Amygdala (tissue), 56 donors: Measurements from ENCODE around the gene GOLGA6L7.
"Not testable (repeated sequence)": the region's sequence is repeated elsewhere in the genome, so short reads cannot be mapped to it uniquely, and the experiment has no call there.

Experiments
- DNase-seq, 56 donors: peaks; one replicate each; lab custom pipeline; 2025; lab: John Stamatoyannopoulos, UW

The GOLGA6L7 gene

GRCh38 chr15:28848521-28848920 lies at the start of gene GOLGA6L7:
Gene GOLGA6L7, minus strand, starts transcription at chr15:28848644. Its CDS starts 95 bp downstream, at chr15:28848549.
- DNase-seq, result peak in 1 of 56 donors; percentile 12

DNA sequence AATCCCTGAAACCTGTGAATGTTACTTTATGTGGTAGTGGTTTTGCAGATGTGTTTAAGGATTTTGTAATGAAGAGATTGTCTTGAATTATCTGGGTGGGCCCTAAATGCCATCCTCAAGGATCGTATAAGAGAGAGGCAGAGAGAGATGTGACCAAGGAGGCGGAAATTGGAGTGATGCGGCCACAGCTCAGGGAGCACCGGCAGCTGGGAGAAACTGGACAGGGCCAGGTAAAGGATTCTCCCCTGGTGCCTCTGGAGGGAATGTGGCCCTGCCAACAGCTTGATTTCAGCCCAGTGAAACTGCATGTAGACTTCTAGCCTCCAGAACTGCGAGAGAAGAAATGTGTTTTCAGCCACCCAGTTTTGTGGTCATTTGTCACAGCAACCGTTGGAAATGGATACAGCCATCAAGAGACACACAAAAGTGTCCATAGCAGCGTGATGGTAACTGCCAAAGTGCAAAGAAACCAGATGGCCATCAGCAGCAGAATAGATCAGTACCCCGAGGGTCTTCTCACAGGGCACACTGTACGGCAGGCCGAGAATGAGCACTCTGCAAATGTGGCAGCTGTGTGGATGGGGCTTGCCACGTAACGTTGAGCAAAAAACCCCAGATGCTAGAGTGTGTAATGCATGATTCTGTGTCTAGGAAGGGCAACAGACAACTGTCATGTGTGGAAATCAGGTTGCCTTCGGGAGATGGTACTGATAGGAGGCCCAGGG lies 49.6 kb upstream of the GOLGA6L7 start:
- DNase-seq, result no peak

DNA sequence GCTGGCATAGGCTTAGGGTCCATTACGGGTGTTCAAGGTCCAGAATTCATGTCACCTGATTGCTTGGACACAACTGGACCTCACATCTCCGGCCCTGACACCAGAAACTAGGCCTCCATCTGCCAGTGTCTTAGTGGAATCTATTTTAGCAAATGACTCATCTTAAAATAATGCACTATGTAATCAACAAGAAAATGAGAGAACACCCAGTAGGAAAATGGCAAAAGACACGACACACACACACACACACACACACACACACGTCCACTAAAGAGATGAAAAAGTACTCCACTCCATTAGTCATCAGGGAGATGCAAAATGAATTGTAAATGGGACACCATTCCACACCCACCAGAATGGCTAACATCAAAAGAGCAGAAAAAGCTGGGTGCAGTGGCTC lies 48.5 kb upstream of the GOLGA6L7 start:
- DNase-seq, result peak in 1 of 56 donors; percentile 26

DNA sequence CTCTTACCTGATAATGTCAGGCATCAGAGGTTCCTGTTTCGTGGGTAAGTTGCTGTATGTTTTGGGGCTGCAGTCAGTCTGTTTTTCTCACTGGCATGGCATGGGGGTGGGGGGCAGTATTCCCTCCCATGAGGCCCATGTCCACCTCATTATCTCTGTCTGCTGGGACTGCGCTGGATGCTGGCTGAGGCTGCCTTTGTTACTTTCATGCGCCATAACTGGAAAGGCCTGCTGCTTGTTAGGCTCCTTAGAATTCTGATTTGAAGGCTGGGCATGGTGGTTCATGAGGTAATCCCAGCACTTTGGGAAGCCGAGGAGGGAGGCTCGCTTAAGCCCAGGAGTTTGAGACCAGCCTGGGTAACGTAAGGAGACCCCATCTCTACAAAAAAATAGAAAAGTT lies 47.1 kb upstream of the GOLGA6L7 start:
- DNase-seq, result no peak

GRCh38 chr15:28895146-28895545 lies 46.7 kb upstream of the GOLGA6L7 start:
- no peak for DNase-seq

GRCh38 chr15:28894631-28895030 lies 46.2 kb upstream of the GOLGA6L7 start:
- DNase-seq, result no peak

- no peak for DNase-seq
Measured at GRCh38 chr15:28892789-28893610, 44.6 kb upstream of the GOLGA6L7 start.

GRCh38 chr15:28891588-28891987 lies 43.1 kb upstream of the GOLGA6L7 start:
- no peak for DNase-seq

- no peak for DNase-seq
Measured at GRCh38 chr15:28890711-28891495, 42.5 kb upstream of the GOLGA6L7 start.

DNA sequence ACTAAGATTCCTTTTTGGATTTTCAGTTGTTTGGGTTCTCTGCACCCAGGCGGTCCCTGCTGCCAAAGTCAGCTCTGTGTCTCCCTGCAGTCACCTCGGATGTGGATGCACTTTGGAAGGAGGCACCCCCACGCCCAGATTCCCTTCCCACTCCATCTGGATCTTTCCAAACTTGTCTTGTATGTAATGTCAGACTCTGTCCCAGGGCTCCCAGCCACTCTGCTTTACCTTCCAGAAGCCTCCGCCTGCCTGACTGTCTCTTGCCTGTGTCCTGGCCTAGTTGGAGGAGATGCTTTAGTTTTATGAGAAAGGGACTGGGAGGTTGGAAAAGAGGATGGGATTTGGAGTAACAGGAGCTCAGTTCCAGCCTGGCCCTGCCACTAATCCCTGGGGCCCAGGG lies 41.8 kb upstream of the GOLGA6L7 start:
- DNase-seq, result not testable (repeated sequence)

GRCh38 chr15:28889871-28890270 lies 41.4 kb upstream of the GOLGA6L7 start:
- not testable (repeated sequence) for DNase-seq

DNA sequence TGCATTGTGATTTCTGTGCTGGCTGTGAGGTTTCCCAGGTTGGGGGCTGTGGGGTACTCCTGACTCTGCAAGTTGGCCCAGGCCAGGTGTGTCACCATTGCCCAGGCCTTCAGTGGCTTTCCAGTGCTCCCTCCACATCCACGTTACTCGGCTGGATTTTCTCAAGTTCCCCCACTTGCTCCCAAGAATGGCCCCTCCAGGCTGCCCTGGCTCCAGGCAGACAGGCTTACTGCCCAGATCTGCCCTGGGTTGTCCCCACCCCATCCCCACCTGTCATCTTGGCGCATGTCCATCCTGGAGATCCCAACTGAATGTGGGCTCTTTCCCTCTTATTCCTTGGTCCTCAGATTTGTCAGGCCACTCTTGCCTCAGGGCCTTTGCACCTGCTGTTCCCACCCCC lies 40.9 kb upstream of the GOLGA6L7 start:
- DNase-seq, result no peak

DNA sequence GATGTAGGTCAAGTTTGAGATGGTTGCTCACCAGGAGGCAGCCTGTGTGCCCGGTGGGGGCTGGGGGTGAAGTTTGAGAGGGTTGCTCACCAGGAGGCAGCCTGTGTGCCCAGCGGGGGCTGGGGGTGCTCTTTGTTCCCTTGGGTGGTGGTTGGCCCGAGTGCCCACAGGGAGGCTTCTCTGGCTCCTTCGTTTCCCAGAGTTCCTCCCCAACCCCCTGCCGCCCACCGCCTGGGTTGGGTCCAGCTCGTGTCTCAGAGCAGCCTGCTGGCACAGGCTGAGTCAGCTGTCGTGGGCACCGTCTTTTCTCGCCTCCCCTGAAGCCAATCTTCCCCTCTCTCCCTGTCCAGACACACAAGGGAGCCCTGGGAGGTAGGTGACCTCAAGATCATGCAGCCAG lies 40.5 kb upstream of the GOLGA6L7 start:
- DNase-seq, result peak in 7 of 56 donors; percentile 15 to 43 (median 36)

DNA sequence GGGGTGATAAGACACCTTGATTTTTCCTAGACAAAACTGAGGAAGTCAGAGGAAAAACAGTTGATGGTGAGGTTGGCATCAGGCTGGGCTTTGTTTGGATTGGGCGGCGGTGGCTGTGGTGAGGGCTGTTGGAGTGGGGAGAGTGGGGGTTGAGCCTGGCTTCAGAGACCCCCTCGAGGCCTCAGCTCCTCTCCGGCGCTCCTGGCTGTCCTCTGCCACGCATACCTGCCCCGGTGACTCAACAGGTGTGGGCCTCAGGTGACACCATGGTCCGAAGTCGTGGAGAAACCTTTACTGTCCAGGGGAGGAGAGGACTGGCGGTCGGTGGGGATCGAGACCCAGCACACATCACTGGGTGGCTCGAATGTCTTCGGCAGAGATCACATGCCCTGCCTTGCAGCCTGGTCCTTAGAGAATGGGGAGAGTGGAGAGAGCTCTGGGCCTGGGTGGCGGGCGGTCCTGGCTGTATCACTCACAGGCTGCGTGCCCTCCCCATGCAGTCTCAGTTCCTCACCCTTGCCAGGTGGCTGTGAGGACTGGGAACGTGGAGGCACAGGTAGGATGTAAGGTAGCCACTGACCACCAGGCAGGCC lies 40.0 kb upstream of the GOLGA6L7 start:
- no peak for DNase-seq

- no peak for DNase-seq
Measured at GRCh38 chr15:28887339-28888174, 39.1 kb upstream of the GOLGA6L7 start.

GRCh38 chr15:28886431-28887338 lies 38.2 kb upstream of the GOLGA6L7 start:
- DNase-seq, result no peak

DNA sequence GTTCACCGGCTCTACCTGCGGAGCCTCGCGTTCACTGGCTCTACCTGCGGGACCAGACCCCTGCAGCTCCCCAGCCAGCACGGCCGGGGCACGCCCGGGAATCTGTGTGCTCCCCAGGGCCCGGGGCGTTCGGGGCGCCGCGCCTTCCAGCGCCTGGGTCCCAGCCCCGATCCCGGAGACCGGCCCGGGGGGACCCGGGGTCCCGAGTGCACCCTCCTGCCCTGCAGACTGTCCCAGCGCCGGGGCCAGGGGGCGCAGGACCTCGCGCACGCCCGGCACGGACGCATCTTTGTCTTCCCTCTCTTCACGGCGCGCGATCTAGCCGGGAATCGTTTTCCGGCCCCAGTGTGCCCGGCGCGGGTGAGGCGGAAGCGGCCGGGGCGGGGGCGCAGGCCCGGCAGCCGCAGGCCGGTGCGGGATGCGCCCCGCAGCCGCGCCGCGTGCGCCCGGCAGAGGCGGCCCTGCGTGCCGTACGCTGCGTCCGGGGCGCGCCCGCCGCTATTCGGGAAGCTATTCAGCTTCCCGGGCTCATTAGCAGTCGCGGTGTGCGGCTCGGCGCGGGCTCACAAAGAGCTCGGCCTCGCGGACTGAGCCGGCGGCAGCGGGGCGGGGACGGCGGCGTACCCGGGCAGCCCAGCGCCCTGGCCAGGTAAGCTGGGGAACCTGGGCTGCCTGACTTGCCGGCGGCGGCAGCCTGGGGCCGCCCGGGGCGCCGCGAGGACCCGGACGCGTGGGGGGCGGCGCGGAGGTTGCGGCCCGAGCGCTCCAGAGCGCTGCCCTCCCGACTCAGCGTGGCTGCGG lies 37.4 kb upstream of the GOLGA6L7 start, which contains the start of gene APBA2:
TSS of gene APBA2 (plus strand) at position 345 of the 801 bp plus-strand sequence. CDS start 167,911 bp downstream, outside the sequence.
- peak in 9 of 56 donors; percentile 21 to 58 (median 37) for DNase-seq
